ENCODE measurements around the gene SIM2.

Gene SIM2

GRCh38 chr21:36672737-36673136 lies 26.2 kb upstream of the SIM2 start:
- H3K36me3 ChIP-seq (ENCODE audit: control insufficient read depth, low read length) = no peaks in the 10 kb centered on the region
- no peaks in the 10 kb centered on the region for H4K20me1 ChIP-seq (ENCODE audit: control insufficient read depth, insufficient read depth, low read depth, low read length)
- H3K4me1 ChIP-seq (ENCODE audit: control insufficient read depth, low read length) = no peaks in the 10 kb centered on the region
- H3K79me2 ChIP-seq (ENCODE audit: control insufficient read depth, low read length) = no peaks in the 10 kb centered on the region
- H3K4me3 ChIP-seq (ENCODE audit: low read length) = no peak overlapping the region
- H3K9me2 ChIP-seq (replicated peaks; ENCODE audit: control insufficient read depth, low read length) = no peaks in the 10 kb centered on the region
- H3K27me3 ChIP-seq (ENCODE audit: control insufficient read depth, low read length) = no peaks in the 10 kb centered on the region
- no peak overlapping the region for H3K27ac ChIP-seq (ENCODE audit: low read depth, low read length)
- H3F3A ChIP-seq (ENCODE audit: control insufficient read depth, insufficient read depth) = no peaks in the 10 kb centered on the region
- H3K9me3 ChIP-seq (ENCODE audit: control insufficient read depth, insufficient read depth, low read length) = no peaks in the 10 kb centered on the region
- H3K4me2 ChIP-seq (ENCODE audit: low read length) = no peak overlapping the region
- TF ChIP-seq CTCF (IDR thresholded peaks at IDR 0.05; ENCODE audit: low read depth, low read length, poor library complexity, severe bottlenecking) (no peak), EZH2phosphoT487 (IDR thresholded peaks at IDR 0.05; ENCODE audit: borderline replicate concordance, low read length) (no peak)

GRCh38 chr21:36676039-36676950 lies 22.6 kb upstream of the SIM2 start:
- H3K9me2 ChIP-seq (replicated peaks; ENCODE audit: control insufficient read depth, low read length) = no peaks in the 10 kb centered on the region
- H3K36me3 ChIP-seq (ENCODE audit: control insufficient read depth, low read length) = no peaks in the 10 kb centered on the region
- H3K79me2 ChIP-seq (ENCODE audit: control insufficient read depth, low read length) = no peaks in the 10 kb centered on the region
- H4K20me1 ChIP-seq (ENCODE audit: control insufficient read depth, insufficient read depth, low read depth, low read length) = no peaks in the 10 kb centered on the region
- no peaks in the 10 kb centered on the region for H3K27me3 ChIP-seq (ENCODE audit: control insufficient read depth, low read length)
- no peaks in the 10 kb centered on the region for H3F3A ChIP-seq (ENCODE audit: control insufficient read depth, insufficient read depth)
- H3K27ac ChIP-seq (ENCODE audit: low read depth, low read length) = no peak overlapping the region
- TF ChIP-seq EZH2phosphoT487 (IDR thresholded peaks at IDR 0.05; ENCODE audit: borderline replicate concordance, low read length) = no peak
- no peak for TF ChIP-seq CTCF (IDR thresholded peaks at IDR 0.05; ENCODE audit: low read depth, low read length, poor library complexity, severe bottlenecking)
- no peak overlapping the region for H3K4me2 ChIP-seq (ENCODE audit: low read length)
- no peaks in the 10 kb centered on the region for H3K9me3 ChIP-seq (ENCODE audit: control insufficient read depth, insufficient read depth, low read length)
- no peaks in the 10 kb centered on the region for H3K4me1 ChIP-seq (ENCODE audit: control insufficient read depth, low read length)
- H3K4me3 ChIP-seq (ENCODE audit: low read length) = no peak overlapping the region

GRCh38 chr21:36677443-36677842 lies 21.5 kb upstream of the SIM2 start:
- no peak overlapping the region for H3K27ac ChIP-seq (ENCODE audit: low read depth, low read length)

More at GRCh38 chr21:36677443-36677842, 21.5 kb upstream of the SIM2 start:
- no peak overlapping the region for H3K4me2 ChIP-seq (ENCODE audit: low read length)
- no peaks in the 10 kb centered on the region for H3K9me3 ChIP-seq (ENCODE audit: control insufficient read depth, insufficient read depth, low read length)
- H3K36me3 ChIP-seq (ENCODE audit: control insufficient read depth, low read length) = no peaks in the 10 kb centered on the region
- H3F3A ChIP-seq (ENCODE audit: control insufficient read depth, insufficient read depth) = no peaks in the 10 kb centered on the region
- H3K27me3 ChIP-seq (ENCODE audit: control insufficient read depth, low read length) = 0 out of 2 replicates have a peak, but pooled peaks cover under 1% of the 10 kb centered on the region
- H3K4me3 ChIP-seq (ENCODE audit: low read length) = no peak overlapping the region
- no peaks in the 10 kb centered on the region for H3K79me2 ChIP-seq (ENCODE audit: control insufficient read depth, low read length)
- H4K20me1 ChIP-seq (ENCODE audit: control insufficient read depth, insufficient read depth, low read depth, low read length) = no peaks in the 10 kb centered on the region
- no peaks in the 10 kb centered on the region for H3K4me1 ChIP-seq (ENCODE audit: control insufficient read depth, low read length)
- no peak for TF ChIP-seq CTCF (IDR thresholded peaks at IDR 0.05; ENCODE audit: low read depth, low read length, poor library complexity, severe bottlenecking)
- no peak for TF ChIP-seq EZH2phosphoT487 (IDR thresholded peaks at IDR 0.05; ENCODE audit: borderline replicate concordance, low read length)
- H3K9me2 ChIP-seq (replicated peaks; ENCODE audit: control insufficient read depth, low read length) = no peaks in the 10 kb centered on the region

Data from DOHH2 (cell line).